Activated naive CD4-positive, alpha-beta T cell (primary cell): ENCODE data around the gene ACOT13.
"Not testable (repeated sequence)": the region's sequence is repeated elsewhere in the genome, so short reads cannot be mapped to it uniquely, and the experiment has no call there.

Source experiments
- DNase-seq, 4 experiments: peaks; one replicate each; lab custom pipeline; 2025; lab: John Stamatoyannopoulos, UW

ACOT13 gene

DNA sequence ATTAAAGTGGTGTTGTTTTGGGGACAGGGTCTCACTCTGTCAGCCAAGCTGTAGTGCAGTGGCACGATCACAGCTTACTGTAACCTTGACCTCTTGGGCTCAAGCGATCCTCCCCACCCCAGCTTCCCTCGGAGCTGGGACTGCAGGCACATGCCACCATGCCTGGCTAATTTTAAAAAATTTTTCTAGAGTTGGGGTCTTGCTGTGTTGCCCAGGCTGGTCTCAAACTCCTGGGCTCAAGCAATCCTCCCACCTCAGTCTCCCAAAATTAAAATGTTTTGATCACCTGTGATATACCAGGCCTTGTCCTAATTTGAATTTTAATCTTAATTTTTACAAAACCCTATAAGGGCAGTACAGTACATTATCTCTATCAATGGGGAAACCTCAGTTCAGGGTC, 25.5 kb downstream of the ACOT13 start:
- DNase-seq = no peak

- DNase-seq = no peak
Measured at GRCh38 chr6:24692848-24693592, 26.1 kb downstream of the ACOT13 start.

DNA sequence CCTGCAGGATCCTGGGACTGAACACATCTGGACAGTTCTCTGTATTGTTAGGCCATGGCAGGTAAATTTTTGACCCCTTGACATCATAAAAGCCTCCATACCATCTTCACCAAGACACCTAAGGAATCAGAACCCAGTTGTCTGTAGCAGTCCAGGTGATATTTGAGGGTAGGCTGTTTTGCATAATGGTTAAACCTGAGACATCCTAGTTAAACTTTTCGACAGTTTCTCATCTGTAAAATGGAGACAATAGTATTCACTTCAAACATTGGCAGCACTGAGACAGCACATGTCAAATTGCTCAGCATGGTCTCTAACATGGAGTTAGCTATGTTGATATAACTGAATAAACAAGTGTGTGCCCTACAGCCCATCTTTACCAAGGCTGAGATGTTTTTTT, 27.3 kb downstream of the ACOT13 start:
- DNase-seq = no peak

- peak in 1 of 4 experiments; percentile 14 for DNase-seq
Measured at GRCh38 chr6:24695635-24696034, 28.8 kb downstream of the ACOT13 start.

GRCh38 chr6:24696097-24696496, 29.2 kb downstream of the ACOT13 start:
- DNase-seq = no peak

GRCh38 chr6:24699521-24700359, 32.9 kb downstream of the ACOT13 start:
- DNase-seq = no peak

DNA sequence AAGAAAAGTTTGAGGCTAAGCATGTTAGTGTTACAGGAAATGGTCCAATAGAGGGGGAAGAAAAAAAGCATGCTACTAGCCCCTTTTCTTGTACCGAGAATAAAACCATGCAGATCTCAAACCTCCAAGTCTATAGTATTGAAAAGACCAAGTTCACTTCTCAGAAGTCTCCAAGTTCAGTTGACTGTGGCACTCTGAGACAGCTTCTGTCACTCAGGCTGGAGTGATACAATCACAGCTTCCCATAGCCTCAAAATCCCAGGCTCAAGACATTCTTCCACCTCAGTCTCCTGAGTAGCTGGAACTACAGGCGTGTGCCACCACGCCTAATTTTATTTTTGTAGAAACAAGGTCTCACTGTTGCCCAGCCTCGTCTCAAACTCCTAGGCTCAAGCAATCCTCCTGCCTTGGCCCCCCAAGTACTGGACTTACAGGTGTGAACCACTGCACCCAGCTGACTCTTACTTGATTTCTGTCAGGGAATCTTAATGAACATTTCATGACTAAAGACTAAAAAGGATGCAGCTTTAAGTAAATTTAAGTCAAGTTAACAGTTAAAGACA, 35.9 kb downstream of the ACOT13 start:
- no peak for DNase-seq

DNA sequence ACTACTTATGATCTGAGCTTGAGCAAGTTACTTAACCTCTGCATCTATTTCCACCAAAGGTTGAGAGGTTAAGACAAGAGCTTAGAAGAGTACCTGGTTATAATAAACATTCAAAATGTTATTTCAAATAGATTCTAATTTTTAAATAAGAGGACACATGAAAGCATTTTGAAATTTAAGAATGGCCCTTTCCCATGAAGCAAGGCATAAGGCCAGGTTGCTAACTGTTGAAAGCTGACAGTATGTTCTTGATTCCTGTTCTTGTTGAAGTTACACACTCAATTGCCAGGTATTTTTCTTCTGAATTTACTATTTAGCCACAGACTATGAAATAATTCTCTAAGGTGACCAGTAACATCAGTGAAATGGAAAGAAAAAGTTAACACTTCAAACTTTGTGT, 37.6 kb downstream of the ACOT13 start:
- no peak for DNase-seq

- DNase-seq = no peak
Measured at GRCh38 chr6:24708612-24709011, 41.7 kb downstream of the ACOT13 start.

- no peak for DNase-seq
Measured at GRCh38 chr6:24709014-24709711, 42.3 kb downstream of the ACOT13 start.

DNA sequence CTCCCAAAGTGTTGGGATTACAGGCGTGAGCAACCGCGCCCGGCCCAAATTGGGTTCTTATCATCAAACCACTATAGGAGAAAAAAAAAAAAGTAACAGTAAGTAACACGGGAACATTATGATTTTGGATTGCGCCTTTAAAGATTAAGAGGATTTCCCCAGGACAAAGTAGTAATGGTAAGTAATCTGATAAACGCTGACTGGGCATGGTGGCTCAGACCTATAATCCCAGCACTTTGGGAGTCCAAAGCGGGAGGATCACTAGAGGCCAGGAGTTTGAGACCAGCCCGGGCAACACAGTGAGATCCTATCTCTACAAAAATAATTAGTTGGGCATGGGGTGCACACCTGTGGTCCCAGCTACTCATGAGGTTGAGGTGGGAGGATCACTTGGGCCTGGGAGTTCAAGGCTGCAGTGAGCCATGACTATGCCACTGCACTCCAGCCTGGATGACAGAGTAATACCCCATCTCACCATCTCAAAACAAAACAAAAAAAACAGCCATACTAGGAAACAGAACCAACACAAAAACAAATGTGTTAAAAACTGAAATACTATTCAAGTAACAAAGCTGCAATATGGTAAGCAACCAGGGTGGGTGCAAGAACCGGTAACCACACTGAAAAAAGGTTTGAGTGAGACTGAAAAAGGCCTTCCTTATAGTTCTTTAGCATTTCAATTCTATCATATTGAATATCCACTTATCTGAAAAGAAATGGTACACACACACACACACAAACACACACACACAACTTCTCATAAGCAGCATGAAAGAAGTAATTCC, 43.8 kb downstream of the ACOT13 start:
- no peak for DNase-seq

GRCh38 chr6:24716602-24717148, 49.8 kb downstream of the ACOT13 start:
- DNase-seq = not testable (repeated sequence)

DNA sequence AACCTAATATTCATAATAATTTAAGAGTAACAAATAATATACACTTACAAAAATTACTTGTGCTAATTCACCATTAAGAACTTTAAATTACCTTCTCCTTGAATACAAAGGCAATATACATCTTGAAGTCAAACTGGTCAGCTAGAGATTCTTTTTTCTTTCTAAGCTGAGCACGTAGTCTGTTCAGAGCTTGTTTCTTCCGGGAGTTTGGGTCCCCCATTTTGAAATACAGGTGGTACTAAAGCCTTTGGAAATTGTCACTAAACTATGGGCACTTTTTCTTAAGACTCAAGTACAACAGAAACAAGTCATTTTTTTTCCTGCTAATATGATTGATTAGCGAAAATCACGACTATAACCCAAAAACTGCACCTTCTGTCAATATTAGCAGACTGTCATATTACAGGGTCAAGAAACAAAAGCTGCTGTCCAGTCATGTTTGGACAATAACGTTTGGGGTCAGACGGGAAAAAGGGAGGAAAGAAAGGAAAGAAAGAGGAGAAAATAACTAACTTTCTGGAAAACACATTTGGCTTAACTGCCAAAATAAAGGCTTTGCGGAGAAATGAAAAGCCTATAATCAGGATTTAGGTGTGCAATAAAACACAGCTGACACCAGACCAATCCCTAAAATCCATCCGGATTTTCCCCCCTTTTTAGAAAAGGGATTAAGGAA, 51.7 kb downstream of the ACOT13 start:
- DNase-seq = no peak

DNA sequence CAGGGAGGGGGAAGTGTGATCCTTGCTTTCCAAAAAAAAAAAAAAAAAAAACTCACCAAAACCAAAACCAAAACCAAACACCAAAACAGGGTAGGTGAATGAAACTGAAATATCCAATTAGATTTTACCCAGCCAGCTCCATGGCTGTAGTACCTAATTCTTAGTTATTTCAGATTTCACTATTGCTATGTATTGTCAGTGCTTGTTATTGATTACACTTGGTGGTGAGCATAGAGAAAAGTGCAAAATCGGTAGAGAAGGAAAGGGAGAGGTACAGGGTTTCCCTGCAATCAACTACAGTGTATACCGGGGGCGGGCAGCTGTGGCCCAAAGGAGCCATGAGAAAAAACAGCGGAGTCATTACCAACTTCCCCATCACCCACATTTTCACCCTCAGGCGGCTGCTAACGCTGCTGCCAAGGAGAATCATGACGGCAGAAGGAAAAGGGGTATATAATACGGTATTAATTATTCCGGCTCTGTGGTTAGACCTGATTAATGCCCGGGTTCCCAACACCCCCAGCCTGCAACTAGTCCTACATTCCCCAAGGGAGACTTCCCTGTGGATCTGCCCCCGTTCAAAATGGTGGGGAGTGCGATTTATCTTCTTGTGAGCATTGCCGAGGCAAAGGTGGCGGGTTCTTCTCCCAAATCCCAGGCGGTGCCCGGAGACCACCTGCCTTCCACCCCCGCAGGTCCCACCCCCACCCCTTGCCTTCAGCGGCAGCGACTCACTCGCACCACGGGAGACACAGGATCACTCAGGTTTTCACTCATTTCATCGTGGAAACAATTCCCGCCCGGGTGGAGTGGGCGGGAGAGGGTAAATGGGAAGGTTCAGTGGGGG, 52.5 kb downstream of the ACOT13 start, which contains the start of gene C6orf62:
TSS of gene C6orf62 (minus strand) at position 30 of the 847 bp plus-strand sequence. CDS start 486 bp downstream, outside the sequence.
- peak in 3 of 4 experiments; percentile 8 to 11 (median 8) for DNase-seq

DNA sequence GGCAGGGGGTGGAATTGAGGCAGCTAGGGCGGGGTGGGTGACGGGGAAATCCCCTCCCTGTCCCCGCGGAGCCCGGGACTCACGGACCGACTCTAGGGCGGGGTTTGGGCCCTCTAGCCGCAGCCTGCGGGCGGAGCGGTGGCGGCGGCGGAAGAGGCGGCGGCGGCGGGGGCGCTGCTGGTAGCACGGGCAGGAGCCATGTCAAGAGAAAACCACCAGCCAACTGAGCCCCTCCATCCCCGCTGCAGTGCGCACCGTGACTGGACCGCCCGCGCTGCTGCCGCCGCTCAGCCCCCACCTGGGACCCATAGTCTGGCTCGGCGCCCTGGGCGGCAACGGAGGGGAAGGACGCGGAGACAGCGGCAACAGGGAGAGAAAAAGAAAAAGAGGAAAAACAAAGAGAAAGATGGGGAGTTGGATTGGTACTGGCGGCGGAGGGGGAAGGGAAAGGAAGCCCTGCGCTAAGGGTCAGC, 53.3 kb downstream of the ACOT13 start:
- peak; percentile 48 to 66 (median 54) for DNase-seq

DNA sequence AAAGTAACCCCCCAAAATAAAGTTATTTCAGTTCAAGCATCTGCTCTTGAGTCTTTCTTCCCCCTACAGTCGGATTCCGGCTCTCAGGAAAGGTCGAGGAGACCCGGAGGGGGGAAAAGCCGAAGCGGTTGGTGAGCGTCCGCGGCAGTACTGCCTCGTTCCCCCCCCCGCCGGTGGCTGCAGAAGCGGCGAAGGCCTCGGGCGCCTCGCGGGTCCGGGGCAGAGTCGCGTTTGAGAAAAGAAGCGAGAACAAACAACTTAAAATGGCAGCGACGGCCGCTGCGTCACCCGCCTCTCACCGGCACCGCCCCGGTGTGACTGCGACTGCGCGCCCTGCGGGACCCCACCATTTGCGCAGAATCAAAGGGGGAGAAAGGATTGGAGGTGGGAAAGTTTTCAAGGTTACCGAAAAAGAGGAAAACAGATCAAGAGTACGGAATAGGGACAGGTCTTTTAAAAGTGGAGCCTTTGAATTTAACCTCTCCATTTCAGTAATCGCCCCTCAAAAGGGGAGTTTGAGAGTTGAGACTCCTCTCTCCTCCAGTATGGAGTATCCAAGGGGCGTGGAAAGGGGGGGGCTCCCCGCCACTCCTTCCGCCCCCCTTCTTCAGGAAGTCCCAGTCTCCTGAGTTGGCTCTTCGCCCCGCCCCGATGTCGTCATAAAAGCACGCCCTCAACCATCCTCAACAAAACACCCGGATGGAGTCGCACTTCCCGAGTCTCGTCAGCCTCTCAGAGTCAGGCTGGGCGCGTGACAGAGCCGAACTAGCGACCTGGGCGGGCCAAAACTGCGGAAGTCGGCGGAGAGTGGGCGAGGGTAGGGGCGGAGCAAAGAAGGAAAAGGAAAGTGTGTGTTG, 54.0 kb downstream of the ACOT13 start:
- DNase-seq = peak; percentile 98 to 99 (median 99)

- peak in 2 of 4 experiments; percentile 91 to 94 for DNase-seq
Measured at GRCh38 chr6:24721461-24722215, 54.8 kb downstream of the ACOT13 start.

DNA sequence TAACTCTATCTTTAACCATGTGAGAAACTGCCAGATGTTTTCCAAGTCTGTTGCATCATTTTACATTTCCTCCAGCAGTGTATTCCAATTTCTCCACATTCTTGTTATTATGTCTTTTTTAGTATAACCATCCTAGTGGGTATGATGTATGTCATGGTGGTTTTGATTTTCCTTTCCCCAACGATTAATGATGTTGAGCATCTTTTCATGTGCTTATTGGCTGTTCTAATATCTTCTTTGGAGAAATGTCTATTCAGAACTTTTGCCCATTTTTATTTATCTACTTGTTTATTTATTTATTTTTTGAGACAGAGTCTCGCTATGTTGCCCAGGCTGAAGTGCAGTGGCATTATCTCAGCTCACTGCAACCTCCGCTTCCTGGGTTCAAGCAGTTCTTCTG, 56.4 kb downstream of the ACOT13 start:
- no peak for DNase-seq
